ENCODE results near the gene C22orf23.

DNA sequence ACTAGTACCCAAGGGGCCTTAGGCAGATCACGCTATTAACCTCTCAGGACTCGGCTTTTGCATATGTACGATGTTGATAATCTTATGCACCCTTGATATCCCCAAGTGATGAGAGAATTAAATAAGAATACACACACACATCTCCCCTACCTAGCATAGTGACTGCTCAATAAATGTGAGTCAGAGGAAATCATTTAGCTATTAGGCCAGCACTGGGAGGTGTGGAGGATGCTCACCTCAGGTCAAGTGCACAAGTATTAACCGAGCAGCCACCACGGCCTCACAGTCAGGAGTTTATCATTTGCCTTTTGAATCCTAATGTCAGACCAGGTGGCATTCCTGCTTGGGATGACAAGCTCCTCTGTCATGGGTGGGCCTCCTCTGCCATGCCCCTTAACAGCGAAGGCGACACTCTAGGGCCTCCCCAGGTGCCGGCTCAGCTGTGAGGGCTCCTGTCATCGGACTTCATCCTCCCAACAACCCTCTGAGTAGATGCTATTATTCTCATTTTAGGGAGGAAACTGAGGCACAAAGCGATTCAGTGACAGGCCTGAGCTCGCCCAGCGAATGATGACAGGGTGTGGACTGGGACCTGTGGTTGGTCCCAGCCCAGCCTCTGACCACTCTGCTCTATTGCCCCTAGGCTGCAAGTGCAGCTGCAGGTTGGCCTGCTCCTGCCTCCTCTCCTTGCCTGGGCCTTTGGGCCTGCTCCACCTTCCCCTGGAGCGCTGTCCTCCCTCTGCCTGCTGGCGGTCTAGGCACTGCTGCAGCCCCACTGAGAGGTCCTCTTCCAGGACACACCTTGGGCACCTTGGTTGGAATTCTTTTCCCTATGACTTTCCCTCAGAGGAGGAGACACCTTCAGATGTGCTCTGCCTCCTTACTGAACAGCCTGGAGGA, 36.0 kb upstream of the C22orf23 start:
- TF ChIP-seq YY1 (IDR thresholded peaks at IDR 0.05; ENCODE audit: insufficient read depth, insufficient read length) = no peak
- TF ChIP-seq SUZ12 (IDR thresholded peaks at IDR 0.05; ENCODE audit: extremely low read depth, insufficient read depth, insufficient read length) = no peak
- no peak for TF ChIP-seq ZNF274 (IDR thresholded peaks at IDR 0.05; ENCODE audit: low read depth, low read length)
